HepG2 (cell line): ENCODE measurements around the gene GK. TPM values are rescaled to one million over a fixed set of nuclear protein-coding genes. Genes with fewer than 3 reads are reported as not detected.

Experiments used
- ATAC-seq: fragments of 200-7000 bp; cut with Tn5 transposase; 3 replicates; pipeline ENCODE4 v1.9.1; 2020; ENCODE audit warnings: mild to moderate bottlenecking, moderate library complexity
- BruUV-seq: library from RNA; stranded (reverse); fragments of 400-500 nt; replicated peaks from 2 replicates; lab custom pipeline; 2021; lab: Mats Ljungman, UMichigan
- CTCF ChIA-PET: fragments of 300-600 bp; formaldehyde crosslinking; extraction: SDS; loops from one replicate; lab custom pipeline; 2021; ENCODE audit warnings: low total read pairs, inconsistent platforms, low intra/inter-chr PET ratio; lab: Yijun Ruan, JAX
- POLR2A ChIA-PET: fragments of 350-600 bp; sonication (Branson Sonifier 250); formaldehyde crosslinking; loops from one replicate; lab custom pipeline; 2020; ENCODE audit warnings: antibody characterized with exemption, inconsistent platforms; lab: Yijun Ruan, JAX
- DNase-seq: peaks from one replicate; pipeline ENCODE4 v3.0.0-alpha.2; 2015; ENCODE audit warnings: low spot score
- FAIRE-seq: peaks from 3 replicates; lab custom pipeline; 2011; peaks lifted over from hg19 to GRCh38; lab: Jason Lieb, UNC
- H2AFZ ChIP-seq: one replicate; pipeline ENCODE4 v1.6.1; 2011; ENCODE audit warnings: low read length, inconsistent platforms
- H3K27ac ChIP-seq: fragments of 300-600 bp; 3 replicates; pipeline ENCODE4 v1.8.0; 2011; ENCODE audit warnings: mixed run types, mild to moderate bottlenecking, mixed read lengths, low read length, inconsistent platforms; ENCODE audit not compliant: insufficient read depth; ENCODE audit errors: extremely low read length
- H3K27me3 ChIP-seq, 2 experiments: fragments of 200-600 bp in 1 of 2; 2 replicates in 1 of 2; 3 replicates in 1 of 2; pipeline versions ENCODE4 v1.6.0 to v1.8.0; 2011; ENCODE audit warnings: low read length in 2 of 2, mild to moderate bottlenecking in 2 of 2, moderate library complexity in 2 of 2, inconsistent platforms in 1 of 2; ENCODE audit not compliant: insufficient read depth in 2 of 2, control insufficient read depth in 1 of 2
- H3K36me3 ChIP-seq, 2 experiments: fragments of 200-600 bp in 1 of 2; replicated peaks in 1 of 2; 2 replicates in 1 of 2; 3 replicates in 1 of 2; pipeline versions ENCODE4 v1.5.1 to v1.8.0; 2011; ENCODE audit warnings: low read length in 2 of 2, inconsistent platforms in 1 of 2; ENCODE audit not compliant: insufficient read depth in 2 of 2, control insufficient read depth in 1 of 2
- H3K4me1 ChIP-seq: 2 replicates; pipeline ENCODE4 v1.5.1; 2012; ENCODE audit warnings: low read length, inconsistent platforms; ENCODE audit not compliant: insufficient read depth
- H3K4me2 ChIP-seq: 2 replicates; pipeline ENCODE4 v1.6.0; 2011; ENCODE audit warnings: low read depth, low read length, inconsistent platforms
- H3K4me3 ChIP-seq, 3 experiments: fragments of 200-600 bp in 1 of 3; sonication (generic), shearing (Covaris generic) in 1 of 3; replicated peaks in 1 of 3; 2 replicates each; pipeline ENCODE4 v1.5.1; 2011 to 2016; ENCODE audit warnings: low read length in 3 of 3, inconsistent platforms in 2 of 3, low read depth in 2 of 3, mild to moderate bottlenecking in 2 of 3, control low read depth in 1 of 3, mixed read lengths in 1 of 3; ENCODE audit not compliant: insufficient read depth in 1 of 3
- H3K79me2 ChIP-seq: one replicate; pipeline ENCODE4 v1.6.1; 2011; ENCODE audit warnings: low read length, inconsistent platforms; ENCODE audit not compliant: insufficient read depth
- H3K9ac ChIP-seq: 2 replicates; pipeline ENCODE4 v1.6.0; 2011; ENCODE audit warnings: mild to moderate bottlenecking, low read depth, low read length, inconsistent platforms; ENCODE audit not compliant: insufficient read depth
- H3K9me3 ChIP-seq: 2 replicates; pipeline ENCODE4 v1.5.1; 2012; ENCODE audit warnings: mild to moderate bottlenecking, low read length
- H4K20me1 ChIP-seq: 2 replicates; pipeline ENCODE4 v1.6.0; 2011; ENCODE audit warnings: inconsistent platforms, mild to moderate bottlenecking, low read length, moderate library complexity; ENCODE audit not compliant: insufficient read depth
- FOSL1 ChIP-seq: sonication (generic); formaldehyde crosslinking; IDR thresholded peaks from 2 replicates; pipeline ENCODE4 v1.9.0; 2021; ENCODE audit warnings: missing genetic modification reagents, borderline replicate concordance
- FOXK2 ChIP-seq: fragments of 450-650 bp; IDR thresholded peaks from 2 replicates; pipeline ENCODE4 v1.6.1; 2016
- GPN1 ChIP-seq: sonication (generic); formaldehyde crosslinking; IDR thresholded peaks from 2 replicates; pipeline ENCODE4 v1.5.1; 2020; ENCODE audit warnings: missing genetic modification reagents, borderline replicate concordance
- KLF16 ChIP-seq, 2 experiments: sonication (generic) in 1 of 2; formaldehyde crosslinking in 1 of 2; IDR thresholded peaks; 2 replicates each; pipeline versions ENCODE4 v1.6.1 to v1.8.0; 2016 to 2023; ENCODE audit warnings: missing genetic modification reagents in 2 of 2, missing compliant biosample characterization in 1 of 2
- RBFOX2 ChIP-seq: fragments of 200-400 bp; formaldehyde crosslinking; IDR thresholded peaks from 2 replicates; pipeline ENCODE4 v1.6.1; 2017; ENCODE audit warnings: low read depth, mild to moderate bottlenecking, low read length
- SSRP1 ChIP-seq: IDR thresholded peaks from 2 replicates; pipeline ENCODE4 v1.6.1; 2016; ENCODE audit warnings: control low read depth
- TGIF2 ChIP-seq: IDR thresholded peaks from 2 replicates; pipeline ENCODE4 v1.6.1; 2016; ENCODE audit warnings: control low read depth, missing compliant biosample characterization
- ZNF230 ChIP-seq: sonication (generic); formaldehyde crosslinking; IDR thresholded peaks from 2 replicates; pipeline ENCODE4 v1.4.0; 2020; ENCODE audit warnings: mild to moderate bottlenecking, missing genetic modification reagents
- ZNF281 ChIP-seq: sonication (generic); formaldehyde crosslinking; IDR thresholded peaks from 2 replicates; pipeline ENCODE4 v1.4.0; 2020; ENCODE audit warnings: missing genetic modification reagents, borderline replicate concordance
- ZNF343 ChIP-seq: sonication (generic); formaldehyde crosslinking; IDR thresholded peaks from 2 replicates; pipeline ENCODE4 v1.4.0; 2020; ENCODE audit warnings: mild to moderate bottlenecking, missing genetic modification reagents
- ZNF367 ChIP-seq: sonication (generic); formaldehyde crosslinking; IDR thresholded peaks from 2 replicates; pipeline ENCODE4 v1.4.0; 2020; ENCODE audit warnings: missing genetic modification reagents, borderline replicate concordance
- WGBS: methylation state at CpG from one replicate; pipeline ENCODE4 v1.1.6; 2017; ENCODE audit warnings: low lambda C conversion rate; 5-methylcytosine and 5-hydroxymethylcytosine counted together
- in situ Hi-C: cut with HindIII; loops from 2 replicates; pipeline ENCODE4 v1.10.0; 2017; ENCODE audit warnings: low pct_unique_long_range_greater_than_20kb; ENCODE audit not compliant: extremely low pct_ligation_motif_present
- intact Hi-C: fragments of 100-400 bp; cut with micrococcal nuclease; formaldehyde crosslinking; loops from one replicate; pipeline ENCODE4 v1.10.0; 2022; ENCODE audit not compliant: unreplicated experiment
- polyA plus RNA-seq, 8 experiments: library from polyadenylated mRNA; depleted of rRNA in 3 of 8; stranded (reverse) in 7 of 8; unstranded in 1 of 8; fragments of >200 nt; fragmentation: Illumina TruSeq in 4 of 8; extraction: Trizol in 4 of 8; gene quantifications; 2 replicates each; pipeline versions ENCODE4 v1.2.1 to v1.2.3, GENCODE V29; 2011 to 2016; ENCODE audit warnings: low read depth in 4 of 8, missing spikeins in 1 of 8, mixed read lengths in 1 of 8; ENCODE audit not compliant: insufficient read depth in 1 of 8
- total RNA-seq, 5 experiments: library from RNA; depleted of rRNA; stranded (reverse); fragments of >200 nt; fragmentation: Illumina TruSeq; extraction: Trizol; gene quantifications; 2 replicates each; pipeline ENCODE4 v1.2.3, GENCODE V29; 2016; ENCODE audit warnings: low read depth in 1 of 5

The GK gene
- total and polyA plus RNA-seq, 2 of the 13 experiments (the other 11 are each of a cell fraction or from before 2014, with no cell fraction given) = 64.2 to 265 TPM

GRCh38 chrX:30661228-30661627 lies 8.0 kb downstream of the GK start (continued):
- TF ChIP-seq SSRP1 = 0 out of 2 replicates have a peak, but pooled peaks have one; percentile 64

GRCh38 chrX:30663322-30663721 lies 10.1 kb downstream of the GK start:
- no peaks in the 10 kb centered on the region for H3K9me3 ChIP-seq
- H3K79me2 ChIP-seq = peaks cover 20% of the 10 kb centered on the region
- H2AFZ ChIP-seq = no peak overlapping the region
- 0 out of 2 replicates have a peak, but pooled peaks cover 9% of the 10 kb centered on the region for H4K20me1 ChIP-seq
- no peak overlapping the region for H3K9ac ChIP-seq
- intact Hi-C loops = no loop called here
- FAIRE-seq = no peak
- BruUV-seq = no TSS peak
- in situ Hi-C loops = no loop called here
- WGBS = 95% methylated on average over 2 of the region's 2 CpGs
- peak; percentile 41; the same call in 1 of the 3 replicates for ATAC-seq
- TF ChIP-seq RBFOX2 (0 out of 2 replicates have a peak, but pooled peaks have one; percentile 20), KLF16 (CRISPR knock-in tag; IDR thresholded peaks at IDR 0.05) (no peak)
- H3K36me3 ChIP-seq = peaks cover 0 to 4% of the 10 kb centered on the region in 2 experiments; a peak in 3 of 5 replicates
- H3K27me3 ChIP-seq = no peaks in the 10 kb centered on the region
- H3K4me2 ChIP-seq = no peak overlapping the region
- H3K4me3 ChIP-seq = no peak overlapping the region
- ChIA-PET CTCF (no interaction called here), POLR2A (no interaction called here)
- H3K4me1 ChIP-seq = peaks cover 32% of the 10 kb centered on the region
- DNase-seq = no peak
- no peak overlapping the region for H3K27ac ChIP-seq

- peaks cover 8% of the 10 kb centered on the region for H3K79me2 ChIP-seq
- no peak overlapping the region for H3K4me3 ChIP-seq
- no peak for DNase-seq
- ChIA-PET CTCF (no interaction called here), POLR2A (no interaction called here)
- intact Hi-C loops = no loop called here
- H4K20me1 ChIP-seq = 0 out of 2 replicates have a peak, but pooled peaks cover 9% of the 10 kb centered on the region
- in situ Hi-C loops = no loop called here
- H3K9ac ChIP-seq = no peak overlapping the region
- no peak overlapping the region for H2AFZ ChIP-seq
- no peaks in the 10 kb centered on the region for H3K9me3 ChIP-seq
- no TSS peak for BruUV-seq
- H3K4me2 ChIP-seq = no peak overlapping the region
- TF ChIP-seq FOXK2 (no peak), ZNF367 (no peak), ZNF230 (CRISPR knock-in tag) (no peak), ZNF281 (CRISPR knock-in tag) (no peak), FOSL1 (no peak), ZNF343 (CRISPR knock-in tag) (no peak), GPN1 (CRISPR knock-in tag) (no peak), TGIF2 (CRISPR knock-in tag) (no peak)
- TF ChIP-seq, all 625 proteins: peak for 0
- H3K36me3 ChIP-seq = peaks cover 0 to 17% of the 10 kb centered on the region in 2 experiments; a peak in 4 of 5 replicates
- H3K27ac ChIP-seq = no peak overlapping the region
- ATAC-seq (no peak), FAIRE-seq (no peak)
- H3K4me1 ChIP-seq = 0 out of 2 replicates have a peak, but pooled peaks cover 13% of the 10 kb centered on the region
- H3K27me3 ChIP-seq = no peaks in the 10 kb centered on the region
These were observed 12.2 kb downstream of the GK start for GRCh38 chrX:30665471-30665870.
